Measurements from ENCODE around the gene EXOC4.
"Not testable (repeated sequence)": the region's sequence is repeated elsewhere in the genome, so short reads cannot be mapped to it uniquely, and the experiment has no call there.

Gene EXOC4

DNA sequence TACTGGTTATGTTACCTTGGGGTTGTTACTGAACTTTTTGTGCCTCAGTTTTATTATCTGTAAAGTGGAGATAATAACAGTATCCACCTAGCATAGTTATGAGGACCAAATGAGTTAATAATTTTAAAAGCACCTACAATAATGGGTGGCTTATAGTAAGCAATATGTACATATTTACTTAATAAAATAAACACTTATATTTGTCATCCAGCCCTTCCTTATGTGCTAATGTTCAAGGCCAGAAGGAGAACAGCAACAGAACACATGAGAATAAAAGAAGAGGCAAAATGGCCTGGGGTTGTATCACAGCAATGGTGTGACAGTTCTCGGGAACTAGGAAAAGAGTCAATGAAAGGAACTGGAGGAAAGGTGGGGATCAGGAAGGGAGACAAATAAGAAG lies 618.9 kb downstream of the EXOC4 start:
- no peak for DNase-seq (ENCODE audit: low read depth)

DNA sequence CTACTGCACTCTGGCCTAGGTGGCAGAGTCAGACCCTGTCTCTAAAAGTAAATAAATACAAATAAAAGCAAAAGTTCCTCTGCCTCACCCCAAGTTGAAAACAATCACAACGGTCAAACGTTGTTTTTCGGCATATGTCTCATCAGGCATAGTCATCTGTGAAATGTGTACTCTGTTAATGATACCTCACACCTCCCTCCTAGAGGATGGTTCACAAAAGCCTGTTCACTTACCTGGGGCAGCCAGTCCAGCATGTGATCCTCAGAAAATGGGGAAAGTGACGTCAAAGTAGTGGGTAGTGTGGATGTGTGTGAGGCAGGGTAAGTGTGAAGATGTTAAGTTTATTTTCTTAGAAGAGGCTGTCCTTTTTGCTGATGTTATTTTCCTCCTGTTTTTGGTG lies 620.3 kb downstream of the EXOC4 start:
- no peak for DNase-seq (ENCODE audit: low read depth)

DNA sequence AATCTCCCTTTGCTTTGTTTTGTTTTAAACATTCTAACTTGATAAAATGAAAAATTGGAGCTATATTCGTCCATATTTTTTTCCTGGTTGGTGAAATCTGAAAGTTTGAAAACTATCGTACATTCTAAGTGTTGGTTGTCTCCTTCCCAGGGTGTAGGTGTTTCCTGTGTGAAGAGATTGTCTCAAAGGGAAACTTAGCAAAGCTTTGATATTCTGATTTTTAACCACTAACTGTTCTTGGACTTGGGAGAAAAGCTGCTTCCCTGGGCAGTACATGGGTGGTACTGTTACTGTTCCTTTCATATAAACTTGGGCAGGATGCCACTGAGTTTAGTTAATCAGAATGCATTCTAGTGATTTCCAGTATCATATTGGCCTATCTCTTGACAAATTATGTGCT lies 620.8 kb downstream of the EXOC4 start:
- DNase-seq (ENCODE audit: low read depth): no peak

DNA sequence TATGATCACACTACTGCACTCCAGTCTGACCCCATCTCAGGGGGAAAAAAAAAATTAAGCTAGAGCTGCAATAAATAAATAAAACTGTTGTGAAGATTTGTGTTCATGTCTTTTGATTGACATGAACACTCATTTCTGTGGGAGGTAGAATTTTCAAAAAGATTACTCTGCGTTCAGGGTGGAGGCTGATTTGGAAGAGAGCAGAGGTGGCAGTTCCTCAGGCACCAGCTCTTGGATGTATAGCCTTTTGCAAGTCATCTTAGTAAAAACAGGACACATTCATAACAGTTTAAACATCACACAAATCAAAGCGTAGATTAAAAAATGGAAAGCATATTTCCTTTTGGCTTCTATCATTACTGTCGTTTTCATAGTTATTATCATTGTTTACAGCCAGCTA lies 630.7 kb downstream of the EXOC4 start:
- DNase-seq (ENCODE audit: low read depth): no peak

DNA sequence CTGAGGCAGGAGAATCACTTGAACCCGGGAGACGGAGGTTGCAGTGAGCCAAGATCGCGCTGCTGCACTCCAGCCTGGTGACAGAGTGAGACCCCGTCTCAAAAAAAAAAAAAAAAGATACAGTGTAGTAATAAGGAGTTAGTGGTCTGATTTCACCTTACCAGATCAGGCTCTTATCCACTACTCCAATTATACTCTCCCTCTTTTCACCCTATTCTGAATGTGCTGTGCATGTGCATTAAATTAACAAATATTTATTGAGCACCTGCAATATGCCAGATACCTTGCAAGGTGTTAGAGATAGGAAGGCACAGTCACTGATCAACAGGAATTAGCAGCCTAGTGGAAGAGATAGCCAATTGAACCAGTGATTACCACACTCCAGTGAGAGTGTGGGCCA lies 632.3 kb downstream of the EXOC4 start:
- no peak for DNase-seq (ENCODE audit: low read depth)

DNA sequence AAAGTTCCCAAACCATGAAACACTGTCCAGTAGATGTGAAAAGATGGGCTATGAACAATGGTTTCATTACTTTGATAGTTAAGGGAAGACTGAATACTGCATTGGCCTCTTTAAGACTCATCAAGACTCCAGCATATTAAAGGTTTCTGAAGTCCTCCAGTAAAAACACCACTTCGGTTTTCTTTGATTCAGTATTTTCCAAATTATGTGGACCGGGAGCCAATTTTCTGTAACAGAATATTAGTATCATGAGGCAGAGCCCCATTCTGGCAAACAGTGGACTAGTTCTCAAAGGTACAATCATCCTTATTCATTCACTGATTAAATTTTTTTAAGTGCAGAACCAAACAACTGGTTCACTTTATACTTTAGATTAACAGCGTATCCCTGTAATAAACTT lies 633.2 kb downstream of the EXOC4 start:
- DNase-seq (ENCODE audit: low read depth): no peak

DNA sequence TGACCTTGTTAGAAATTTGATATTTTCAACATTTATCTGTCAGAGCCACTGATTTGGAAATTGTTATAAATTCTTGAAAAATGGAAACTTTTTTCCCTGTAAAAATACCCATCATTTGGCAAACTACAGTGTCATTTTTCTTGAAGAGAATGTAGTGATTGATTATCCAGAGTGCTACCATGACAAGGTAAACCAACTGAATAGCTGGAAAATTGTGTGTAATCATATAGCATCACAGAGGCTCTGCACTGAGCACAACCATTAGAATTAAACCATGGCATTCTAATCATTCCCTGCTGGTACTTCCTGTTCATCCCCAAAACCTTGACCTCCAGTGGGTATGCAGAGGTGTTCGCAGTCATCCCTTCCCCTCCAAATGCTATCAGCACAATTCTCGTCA lies 633.9 kb downstream of the EXOC4 start:
- DNase-seq (ENCODE audit: low read depth): no peak

DNA sequence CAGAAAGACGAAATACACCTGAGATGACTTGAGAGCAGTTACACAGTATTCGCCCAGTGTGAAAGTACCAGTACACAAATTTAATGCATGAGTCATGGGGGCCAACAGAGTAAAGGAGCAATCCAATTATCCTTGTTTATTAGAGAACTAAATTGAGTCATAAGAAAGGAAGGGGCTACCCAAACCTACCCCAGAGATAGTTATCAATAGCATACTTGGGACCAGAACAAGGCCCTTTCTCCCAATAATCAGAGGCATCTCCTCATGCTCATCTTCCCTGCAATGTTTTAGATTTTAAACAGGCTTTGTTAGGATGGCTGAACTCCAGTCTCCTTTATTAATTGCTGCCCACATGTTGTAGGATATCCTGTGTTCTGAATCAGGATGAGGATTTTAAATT lies 634.6 kb downstream of the EXOC4 start:
- no peak for DNase-seq (ENCODE audit: low read depth)

DNA sequence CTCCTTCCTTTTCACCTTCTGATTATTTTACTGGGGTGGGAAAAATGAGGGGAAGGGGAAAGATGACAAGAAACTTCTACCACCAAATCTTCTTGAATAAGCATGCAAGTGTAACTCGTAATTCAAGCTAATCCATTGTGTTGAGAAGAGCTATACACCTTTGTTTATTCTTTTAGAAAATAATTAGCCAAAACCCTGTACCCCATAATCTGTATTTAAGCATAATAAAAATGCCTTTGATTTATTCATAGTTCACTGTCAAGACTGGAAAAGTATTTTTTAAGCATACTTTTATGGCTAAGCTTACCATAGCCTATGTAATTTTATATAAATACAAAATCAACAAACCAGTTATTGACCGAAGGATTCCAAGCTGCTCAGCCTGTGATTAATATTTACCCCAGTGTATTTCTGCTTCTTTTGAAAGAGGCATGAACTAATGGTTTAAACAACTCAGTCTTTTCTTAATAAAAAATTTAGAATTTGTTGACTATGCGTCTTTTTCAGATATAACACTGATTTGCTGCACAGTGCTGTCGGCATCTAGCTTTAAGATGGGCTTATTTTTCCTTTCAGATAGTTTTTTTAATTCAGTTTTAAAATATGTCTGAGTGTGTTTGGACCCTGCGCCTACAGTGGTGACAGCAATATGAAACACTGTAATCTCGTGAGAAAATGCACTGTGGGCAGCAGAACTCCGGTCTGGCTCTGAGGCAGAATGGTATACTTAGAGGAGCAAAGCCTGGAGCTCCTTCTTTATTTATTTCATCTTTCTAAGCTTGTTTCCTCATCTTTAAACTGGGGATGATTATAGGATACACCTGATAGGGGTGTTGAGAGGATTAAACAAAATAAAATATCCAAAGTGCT lies 635.4 kb downstream of the EXOC4 start:
- DNase-seq (ENCODE audit: low read depth): no peak

DNA sequence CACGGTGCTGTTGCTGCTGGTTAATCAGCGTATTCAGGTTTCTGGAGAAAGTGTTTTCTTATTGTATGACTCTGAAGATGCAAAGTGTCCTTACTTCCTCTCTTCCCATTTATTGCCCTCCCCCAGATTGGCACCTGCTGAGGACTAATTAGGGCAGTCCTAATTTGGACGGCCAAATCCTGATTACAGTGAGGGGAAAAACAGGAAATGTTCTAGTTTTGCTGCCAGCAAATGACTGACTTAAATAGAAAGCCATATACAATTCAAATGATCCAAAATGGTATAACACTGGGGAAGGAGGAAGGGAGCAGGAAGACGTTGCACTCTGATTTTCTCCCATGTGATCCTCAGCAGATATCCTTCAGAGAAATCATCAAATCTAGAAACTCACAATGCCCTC lies 651.9 kb downstream of the EXOC4 start:
- no peak for DNase-seq (ENCODE audit: low read depth)

DNA sequence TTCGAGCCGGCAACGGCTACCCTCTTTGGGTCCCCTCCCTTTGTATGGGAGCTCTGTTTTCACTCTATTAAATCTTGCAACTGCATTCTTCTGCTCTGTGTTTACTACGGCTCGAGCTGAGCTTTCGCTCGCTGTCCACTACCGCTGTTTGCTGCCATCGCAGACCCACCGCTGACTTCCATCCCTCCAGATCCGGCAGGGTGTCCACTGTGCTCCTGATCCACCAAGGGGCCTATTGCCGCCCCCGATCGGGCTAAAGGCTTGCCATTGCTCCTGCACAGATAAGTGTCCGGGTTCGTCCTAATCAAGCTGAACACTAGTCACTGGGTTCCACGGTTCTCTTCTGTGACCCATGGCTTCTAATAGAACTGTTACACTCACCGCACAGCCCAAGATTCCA lies 653.7 kb downstream of the EXOC4 start:
- not testable (repeated sequence) for DNase-seq (ENCODE audit: low read depth)

DNA sequence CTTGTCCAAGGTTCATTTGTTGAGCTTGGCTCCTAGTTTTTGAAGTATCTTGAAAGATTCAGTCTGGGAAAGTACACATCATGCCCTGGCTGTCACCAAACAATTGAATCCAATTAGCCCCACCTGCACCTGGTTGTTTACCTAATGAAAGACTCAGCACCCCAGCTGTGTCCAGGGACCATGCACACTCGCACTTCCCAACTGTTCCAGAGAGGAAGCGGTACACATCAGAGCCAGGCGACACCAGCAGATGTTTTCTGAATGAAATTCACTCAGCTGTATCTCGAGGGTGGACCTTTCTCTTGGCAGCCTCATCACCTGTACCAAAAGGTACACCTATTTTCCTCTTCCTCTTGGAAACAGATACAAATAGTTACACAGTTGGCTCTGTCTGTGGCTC lies 657.9 kb downstream of the EXOC4 start:
- DNase-seq (ENCODE audit: low read depth): no peak

DNA sequence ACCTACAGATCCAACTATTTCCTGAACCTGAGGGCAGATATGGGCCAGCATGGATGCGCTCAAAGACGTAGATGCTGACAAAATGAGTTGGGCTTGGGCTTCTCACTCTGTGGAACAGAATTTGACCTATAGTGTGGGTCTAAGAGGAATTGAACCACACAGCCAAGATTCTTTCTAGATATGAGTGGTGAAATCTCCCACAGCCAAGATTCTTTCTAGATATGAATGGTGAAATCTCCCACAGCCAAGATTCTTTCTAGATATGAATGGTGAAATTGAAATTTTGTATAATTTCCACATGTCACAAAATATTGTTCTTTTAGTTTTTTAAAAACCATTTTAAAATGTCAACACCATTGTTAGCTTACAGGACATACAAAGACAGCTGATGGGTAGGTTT lies 658.8 kb downstream of the EXOC4 start:
- DNase-seq (ENCODE audit: low read depth): no peak

DNA sequence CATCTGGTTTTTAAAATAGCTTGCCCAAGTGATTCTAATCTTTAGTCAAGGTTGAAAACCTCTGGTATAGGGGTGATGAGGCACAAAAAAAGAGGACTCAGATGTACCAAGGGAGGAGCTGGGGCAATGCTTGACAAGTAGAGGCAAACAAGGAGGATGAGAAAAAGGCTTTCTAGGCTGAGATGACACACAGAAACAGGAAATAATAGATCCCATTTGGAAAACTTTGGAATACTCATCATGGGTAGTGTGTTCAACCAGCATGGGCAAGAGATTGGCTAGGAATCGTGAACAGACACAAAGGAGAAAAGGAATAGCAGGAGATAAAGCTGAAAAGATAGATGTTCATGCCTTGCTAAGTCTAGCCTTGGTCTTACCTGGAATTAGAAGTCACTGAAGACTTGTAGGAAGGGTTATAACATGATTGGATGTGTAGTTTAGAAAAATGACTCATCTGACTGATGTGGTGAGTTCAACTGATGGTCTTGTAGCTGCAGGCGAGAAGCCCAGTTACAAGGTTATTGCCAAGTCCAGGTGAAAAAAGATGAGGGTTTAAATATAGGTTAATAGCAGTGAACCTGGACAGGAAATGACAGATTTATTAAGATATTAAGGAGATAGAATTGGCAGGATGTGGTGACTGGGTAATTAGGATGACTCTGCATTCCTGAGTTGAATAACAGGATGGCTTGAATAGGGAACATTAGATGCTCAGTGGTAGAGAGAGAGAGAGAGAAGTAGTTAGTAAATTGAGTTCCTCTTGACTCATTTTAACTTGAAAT lies 660.2 kb downstream of the EXOC4 start:
- DNase-seq (ENCODE audit: low read depth): no peak

DNA sequence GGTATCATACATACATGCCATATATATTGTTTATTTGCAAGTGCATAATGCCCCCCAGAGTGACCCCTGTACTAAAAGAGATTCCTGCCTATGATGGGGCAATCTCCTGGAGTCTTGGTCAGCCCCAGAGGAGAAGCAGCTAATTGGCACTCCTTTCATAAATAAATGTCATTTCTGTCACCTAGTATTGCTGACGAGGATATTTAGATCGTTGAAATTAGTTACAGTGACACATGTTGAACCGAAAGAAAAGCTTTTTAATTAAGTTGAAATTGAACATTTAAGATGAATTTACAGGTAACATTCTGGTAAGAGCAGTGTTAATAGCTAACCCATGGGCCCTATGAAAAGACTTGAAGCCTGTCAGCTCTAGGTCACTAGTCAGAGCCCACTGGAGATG lies 663.7 kb downstream of the EXOC4 start:
- no peak for DNase-seq (ENCODE audit: low read depth)

DNA sequence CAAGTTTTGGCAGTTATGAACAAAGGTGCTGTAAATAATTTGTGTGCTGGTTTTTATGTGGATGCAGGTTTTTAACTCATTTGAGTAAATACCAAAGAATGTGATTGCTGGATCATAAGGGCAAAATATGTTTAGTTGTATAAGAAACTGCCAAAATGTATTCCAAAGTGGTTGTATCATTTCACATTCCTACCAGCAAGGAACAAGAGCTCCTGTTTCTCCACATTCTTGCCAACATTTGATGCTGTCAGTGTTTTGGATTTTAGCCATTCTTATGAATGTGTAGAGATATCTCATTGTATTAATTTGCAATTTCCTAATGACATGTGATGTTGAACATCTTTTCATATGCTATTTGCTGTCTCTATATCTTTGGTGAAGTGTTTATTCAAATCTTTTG lies 666.9 kb downstream of the EXOC4 start:
- DNase-seq (ENCODE audit: low read depth): no peak

DNA sequence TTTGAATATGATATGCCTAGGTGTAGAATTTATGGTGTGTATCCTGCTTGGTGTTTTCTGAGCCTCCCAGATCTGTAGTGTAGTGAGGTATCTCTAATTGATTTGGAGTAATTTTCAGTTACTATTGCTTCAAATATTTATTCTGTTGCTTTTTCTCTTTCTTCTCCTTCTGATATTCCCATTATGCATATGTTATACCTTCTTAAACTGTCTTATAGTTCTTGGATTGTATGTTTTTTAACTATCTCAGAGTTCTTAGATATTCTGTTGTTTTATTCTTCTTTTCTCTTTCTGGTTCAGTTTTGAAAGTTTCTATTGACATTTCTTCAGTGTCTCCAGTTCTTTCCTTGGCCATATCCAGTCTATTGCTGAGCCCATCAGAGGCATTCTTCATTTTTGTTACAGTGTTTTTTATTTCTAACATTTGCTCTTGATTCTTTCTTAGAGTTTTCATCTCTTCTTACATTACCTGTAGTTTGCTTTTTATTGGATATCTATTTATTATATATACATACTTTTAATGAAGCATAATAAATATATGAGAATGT lies 668.8 kb downstream of the EXOC4 start:
- DNase-seq (ENCODE audit: low read depth): no peak

DNA sequence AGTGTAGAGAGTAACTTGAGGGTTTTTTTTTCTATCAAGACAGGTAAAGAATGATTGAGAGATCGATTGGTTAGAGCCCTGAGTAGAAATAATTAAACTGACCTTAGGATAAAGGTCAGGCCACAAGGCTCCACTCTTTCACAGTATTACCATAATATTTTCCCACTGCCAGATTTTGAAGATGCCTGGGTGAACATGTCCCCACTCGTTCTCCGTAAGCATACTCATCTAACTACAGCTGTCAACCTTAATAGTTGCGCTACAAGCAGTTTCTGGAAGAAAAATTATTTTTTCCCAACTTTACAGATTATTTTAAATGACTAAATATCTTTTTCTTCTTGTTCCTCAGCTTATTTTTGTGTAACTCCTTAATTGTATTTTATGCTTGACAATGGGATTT lies 671.1 kb downstream of the EXOC4 start:
- DNase-seq (ENCODE audit: low read depth): no peak

DNA sequence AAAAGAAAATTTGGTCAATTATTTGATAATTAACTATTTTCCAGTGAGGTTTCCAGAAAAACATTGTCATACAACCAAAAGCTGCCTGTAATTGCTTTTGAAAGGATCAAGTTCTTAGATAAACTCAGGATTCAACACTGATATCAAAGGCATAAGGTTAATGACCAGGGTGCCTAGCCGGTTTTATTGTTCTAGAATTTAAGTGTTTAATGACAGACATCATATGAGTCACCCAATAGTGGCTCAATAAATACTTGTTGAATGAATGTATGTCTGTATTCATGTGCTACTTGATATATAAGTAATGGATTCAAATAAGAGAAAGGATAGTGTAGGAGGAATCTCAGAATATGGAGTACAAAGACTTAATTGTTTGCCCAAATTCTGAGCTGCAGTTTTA lies 678.2 kb downstream of the EXOC4 start:
- no peak for DNase-seq (ENCODE audit: low read depth)

DNA sequence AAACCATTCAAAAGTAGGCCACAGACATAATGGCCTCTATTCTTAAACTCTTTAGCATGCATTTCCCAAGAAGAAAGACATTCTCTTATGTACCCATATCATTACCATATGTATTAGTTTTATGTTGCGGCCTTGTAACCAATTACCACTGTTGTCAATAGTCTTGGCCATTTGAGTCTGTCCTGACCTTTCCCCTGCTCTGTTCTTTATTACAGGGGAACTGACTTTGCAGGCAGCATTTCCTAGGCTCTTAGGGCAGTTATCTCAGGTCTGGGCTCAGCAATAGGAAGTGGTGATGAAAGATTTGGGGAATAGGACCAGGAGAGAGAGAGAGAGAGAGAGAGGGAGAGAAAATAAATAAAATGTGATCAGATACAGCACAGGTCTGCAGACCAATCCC lies 679.7 kb downstream of the EXOC4 start:
- no peak for DNase-seq (ENCODE audit: low read depth)

DNA sequence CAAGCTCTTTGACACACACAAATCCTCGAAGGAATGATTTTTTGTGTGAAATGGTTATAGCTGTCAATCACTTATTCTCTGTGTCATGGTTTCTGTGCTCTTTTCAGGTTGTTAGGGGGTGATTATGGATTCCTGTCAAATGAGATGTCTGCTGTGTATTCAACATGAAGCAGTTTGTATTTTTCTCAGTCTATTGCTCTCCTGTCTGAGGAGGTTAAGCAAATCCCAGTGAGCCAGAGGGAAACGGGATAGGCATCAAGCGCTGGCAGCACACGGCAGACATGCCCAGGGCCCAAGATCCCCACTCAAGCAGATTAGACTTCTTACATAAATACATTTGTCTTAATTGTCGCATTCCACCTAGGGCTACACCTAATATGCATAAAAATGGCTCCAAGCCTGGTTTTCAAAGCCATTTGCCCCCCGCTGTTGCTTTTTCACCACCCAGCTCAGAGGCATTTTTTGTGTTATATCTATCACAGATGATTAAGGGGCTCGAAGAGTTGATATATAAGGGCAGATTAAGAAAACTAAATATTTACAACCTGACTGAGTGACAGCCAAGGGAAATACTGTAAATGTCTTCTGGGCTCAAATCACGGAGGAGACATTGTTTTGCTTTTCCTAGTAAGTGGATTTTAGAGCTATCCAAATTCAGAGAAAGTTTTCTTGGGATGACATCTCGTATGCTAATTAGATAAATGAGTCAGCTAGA lies 681.5 kb downstream of the EXOC4 start:
- DNase-seq (ENCODE audit: low read depth): no peak

DNA sequence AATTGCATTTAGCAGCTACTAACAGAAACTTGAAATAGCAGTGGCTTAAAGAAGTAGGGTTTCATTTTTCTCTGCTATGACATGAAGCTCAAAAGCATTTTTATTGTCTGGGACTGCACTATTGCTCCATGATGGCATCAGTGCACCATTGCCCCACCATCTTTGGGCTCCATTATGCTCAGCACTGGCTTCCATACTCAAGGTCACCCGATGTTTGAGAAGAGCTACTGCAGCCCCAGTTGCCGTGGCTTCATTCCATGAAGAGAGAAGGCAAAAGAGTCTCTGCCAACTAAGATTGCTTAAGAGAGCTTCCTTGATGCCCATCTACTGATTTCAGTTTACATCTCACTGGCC lies 682.1 kb downstream of the EXOC4 start:
- DNase-seq (ENCODE audit: low read depth): no peak

DNA sequence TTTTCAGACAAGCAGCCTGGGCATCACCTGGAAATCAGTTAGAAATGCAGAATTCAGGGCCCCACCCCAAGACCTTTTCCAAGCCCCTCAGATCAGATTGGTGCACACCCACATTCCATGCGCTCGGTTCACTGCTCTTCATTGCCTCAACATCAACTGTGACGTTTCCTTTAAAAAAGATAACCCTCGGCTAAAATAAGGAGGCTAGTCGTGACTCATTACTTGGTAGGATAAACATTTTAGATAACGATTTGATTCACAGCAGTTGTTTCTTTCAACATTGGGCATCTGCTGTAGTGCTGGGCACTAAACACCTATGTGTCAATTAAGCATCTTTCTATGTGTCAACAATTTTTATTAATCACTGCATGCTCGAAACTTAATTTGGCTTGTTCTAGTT lies 683.2 kb downstream of the EXOC4 start:
- no peak for DNase-seq (ENCODE audit: low read depth)
